Measurements from ENCODE around the gene OLFM4. TPM values are rescaled to one million over a fixed set of nuclear protein-coding genes. Genes with fewer than 3 reads are reported as not detected.

OLFM4 gene
- total RNA-seq, 1 experiment from 2014 or later = not detected

DNA sequence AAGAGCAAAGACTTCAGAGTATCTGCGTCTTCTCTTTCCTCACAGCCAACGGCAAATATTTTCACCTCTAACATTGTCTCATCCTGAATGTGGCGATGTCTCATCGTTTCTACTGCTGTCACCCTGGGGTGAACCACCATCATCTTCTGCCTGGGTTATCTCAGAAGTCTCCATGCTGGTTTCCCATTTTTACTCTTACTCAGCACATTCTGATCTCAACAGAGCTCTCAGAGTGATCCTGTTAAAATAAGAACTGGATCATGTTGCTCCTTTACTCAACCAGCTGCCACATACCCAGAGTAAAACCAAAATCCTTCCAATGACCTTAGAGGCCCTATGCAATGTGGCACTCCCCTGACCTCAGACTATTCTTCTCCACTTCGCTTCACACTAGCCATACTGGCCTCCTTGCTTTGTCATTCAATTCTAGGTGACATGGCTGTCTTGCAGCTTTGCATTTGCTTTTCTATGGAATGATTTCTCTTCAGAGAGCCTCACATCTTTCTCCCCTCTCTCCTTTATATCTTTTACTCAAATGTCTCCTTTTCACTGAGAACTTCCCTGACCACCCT is 7.8 kb upstream of the OLFM4 start:
- Mint-ChIP-seq H3K4me1 (ENCODE audit: low read depth, unreplicated experiment) (no peaks in the 10 kb centered on the region), H3K4me3 (ENCODE audit: unreplicated experiment) (no peak overlapping the region), H3K36me3 (ENCODE audit: insufficient read depth, unreplicated experiment) (no peaks in the 10 kb centered on the region), H3K27me3 (ENCODE audit: insufficient read depth, unreplicated experiment) (peaks cover 3% of the 10 kb centered on the region), H3K9me3 (ENCODE audit: unreplicated experiment) (no peaks in the 10 kb centered on the region), H3K27ac (ENCODE audit: unreplicated experiment) (no peak overlapping the region)
- TF ChIP-seq, protein P1, sequence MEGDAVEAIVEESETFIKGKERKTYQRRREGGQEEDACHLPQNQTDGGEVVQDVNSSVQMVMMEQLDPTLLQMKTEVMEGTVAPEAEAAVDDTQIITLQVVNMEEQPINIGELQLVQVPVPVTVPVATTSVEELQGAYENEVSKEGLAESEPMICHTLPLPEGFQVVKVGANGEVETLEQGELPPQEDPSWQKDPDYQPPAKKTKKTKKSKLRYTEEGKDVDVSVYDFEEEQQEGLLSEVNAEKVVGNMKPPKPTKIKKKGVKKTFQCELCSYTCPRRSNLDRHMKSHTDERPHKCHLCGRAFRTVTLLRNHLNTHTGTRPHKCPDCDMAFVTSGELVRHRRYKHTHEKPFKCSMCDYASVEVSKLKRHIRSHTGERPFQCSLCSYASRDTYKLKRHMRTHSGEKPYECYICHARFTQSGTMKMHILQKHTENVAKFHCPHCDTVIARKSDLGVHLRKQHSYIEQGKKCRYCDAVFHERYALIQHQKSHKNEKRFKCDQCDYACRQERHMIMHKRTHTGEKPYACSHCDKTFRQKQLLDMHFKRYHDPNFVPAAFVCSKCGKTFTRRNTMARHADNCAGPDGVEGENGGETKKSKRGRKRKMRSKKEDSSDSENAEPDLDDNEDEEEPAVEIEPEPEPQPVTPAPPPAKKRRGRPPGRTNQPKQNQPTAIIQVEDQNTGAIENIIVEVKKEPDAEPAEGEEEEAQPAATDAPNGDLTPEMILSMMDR (IDR thresholded peaks at IDR 0.05; ENCODE audit: insufficient read depth in 1 of 2, low read depth in 1 of 2, low read length in 1 of 2, severe bottlenecking in 1 of 2, unreplicated experiment in 1 of 2) = no peak
- Histone ChIP-seq H3K36me3 (ENCODE audit: control insufficient read depth, insufficient read depth, low read length) (no peaks in the 10 kb centered on the region), H3K9me3 (no peaks in the 10 kb centered on the region), H3K27me3 (replicated peaks; ENCODE audit: control insufficient read depth, insufficient read depth, low read length) (no peaks in the 10 kb centered on the region; the same call in 1 of the 2 replicates), H3K4me1 (no peaks in the 10 kb centered on the region), H3K4me3 (ENCODE audit: low read depth, low read length) (no peak overlapping the region)
- no TSS peak for BruUV-seq (replicated peaks)
- no peak for DNase-seq
- CTCF ChIA-PET = no interaction called here
- POLR2A ChIA-PET = no interaction called here
- intact Hi-C loops (cut with micrococcal nuclease; ENCODE audit: unreplicated experiment) = no loop called here

DNA sequence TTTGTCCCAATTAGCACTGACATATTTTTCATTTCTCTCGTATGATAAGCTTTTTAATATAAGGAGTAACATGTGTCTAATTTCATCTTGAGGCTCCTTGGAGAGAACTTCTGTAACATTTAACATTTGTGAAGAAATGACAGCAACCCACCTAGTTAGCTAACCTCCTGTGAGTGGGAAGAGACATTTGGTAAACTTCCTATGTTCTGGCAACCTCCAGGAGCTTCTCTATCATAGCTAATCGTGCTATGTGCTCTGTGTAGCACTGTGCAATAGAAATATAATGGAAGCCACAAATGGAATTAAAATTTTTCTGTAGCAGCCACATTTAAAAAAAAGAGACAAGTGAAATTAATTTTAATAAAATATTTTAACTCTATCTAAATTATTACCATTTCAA is 5.4 kb upstream of the OLFM4 start:
- Mint-ChIP-seq H3K27me3 (ENCODE audit: insufficient read depth, unreplicated experiment) (peaks cover 3% of the 10 kb centered on the region), H3K36me3 (ENCODE audit: insufficient read depth, unreplicated experiment) (no peaks in the 10 kb centered on the region), H3K4me1 (ENCODE audit: low read depth, unreplicated experiment) (no peaks in the 10 kb centered on the region), H3K4me3 (ENCODE audit: unreplicated experiment) (no peak overlapping the region), H3K27ac (ENCODE audit: unreplicated experiment) (no peak overlapping the region), H3K9me3 (ENCODE audit: unreplicated experiment) (no peaks in the 10 kb centered on the region)
- no peak for DNase-seq
- no peak overlapping the region for H3K4me3 ChIP-seq (ENCODE audit: low read depth, low read length)
- H3K27me3 ChIP-seq (replicated peaks; ENCODE audit: control insufficient read depth, insufficient read depth, low read length) = no peaks in the 10 kb centered on the region; the same call in 1 of the 2 replicates
- H3K9me3 ChIP-seq = no peaks in the 10 kb centered on the region
- intact Hi-C loops (cut with micrococcal nuclease; ENCODE audit: unreplicated experiment) = no loop called here
- H3K36me3 ChIP-seq (ENCODE audit: control insufficient read depth, insufficient read depth, low read length) = no peaks in the 10 kb centered on the region
- ChIA-PET POLR2A (no interaction called here), CTCF (no interaction called here)
- H3K4me1 ChIP-seq = no peaks in the 10 kb centered on the region
- BruUV-seq (replicated peaks) = no TSS peak
- TF ChIP-seq, protein P1 (IDR thresholded peaks at IDR 0.05; ENCODE audit: insufficient read depth in 1 of 2, low read depth in 1 of 2, low read length in 1 of 2, severe bottlenecking in 1 of 2, unreplicated experiment in 1 of 2) = no peak

DNA sequence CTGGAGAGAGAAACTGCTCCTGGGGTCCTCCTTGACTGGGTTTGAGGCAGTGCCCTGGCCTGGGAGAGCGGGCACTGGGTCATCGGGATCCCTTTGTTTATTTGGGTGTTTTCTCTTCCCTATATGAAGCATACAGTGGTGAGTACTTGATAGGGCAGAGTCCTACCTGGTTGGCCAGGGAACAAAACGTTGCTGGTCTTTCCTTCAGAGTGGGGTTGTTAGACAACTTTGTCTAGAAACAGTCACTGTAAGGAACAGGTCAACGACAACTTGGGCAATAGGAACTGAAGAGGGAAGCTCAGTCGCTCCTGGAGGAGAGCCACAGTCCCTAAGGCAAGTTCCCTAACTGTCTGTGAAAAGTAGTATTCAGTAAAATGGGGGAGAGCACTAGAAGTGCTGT is 550 bp upstream of the OLFM4 start:
- no peaks in the 10 kb centered on the region; the same call in 1 of the 2 replicates for H3K27me3 ChIP-seq (replicated peaks; ENCODE audit: control insufficient read depth, insufficient read depth, low read length)
- no peaks in the 10 kb centered on the region for H3K36me3 ChIP-seq (ENCODE audit: control insufficient read depth, insufficient read depth, low read length)
- Mint-ChIP-seq H3K27me3 (ENCODE audit: insufficient read depth, unreplicated experiment) (peaks cover 3% of the 10 kb centered on the region), H3K27ac (ENCODE audit: unreplicated experiment) (no peak overlapping the region), H3K36me3 (ENCODE audit: insufficient read depth, unreplicated experiment) (no peaks in the 10 kb centered on the region), H3K4me1 (ENCODE audit: low read depth, unreplicated experiment) (no peaks in the 10 kb centered on the region), H3K4me3 (ENCODE audit: unreplicated experiment) (no peak overlapping the region), H3K9me3 (ENCODE audit: unreplicated experiment) (no peaks in the 10 kb centered on the region)
- DNase-seq = no peak
- ChIA-PET POLR2A (no interaction called here), CTCF (no interaction called here)
- TF ChIP-seq, protein P1 (IDR thresholded peaks at IDR 0.05; ENCODE audit: insufficient read depth in 1 of 2, low read depth in 1 of 2, low read length in 1 of 2, severe bottlenecking in 1 of 2, unreplicated experiment in 1 of 2) = no peak
- H3K4me1 ChIP-seq = no peaks in the 10 kb centered on the region
- intact Hi-C loops (cut with micrococcal nuclease; ENCODE audit: unreplicated experiment) = no loop called here
- no peaks in the 10 kb centered on the region for H3K9me3 ChIP-seq
- H3K4me3 ChIP-seq (ENCODE audit: low read depth, low read length) = no peak overlapping the region
- no TSS peak for BruUV-seq (replicated peaks)

Data from Caco-2 (cell line).